HG02588 (cell line): ENCODE measurements around the gene P2RY12.
"Not testable (repeated sequence)": the region's sequence is repeated elsewhere in the genome, so short reads cannot be mapped to it uniquely, and the experiment has no call there.

Experiments
- ATAC-seq: cut with Tn5 transposase; IDR thresholded peaks from one replicate; pipeline ENCODE4 v1.9.1; 2021; ENCODE audit warnings: mild to moderate bottlenecking, moderate library complexity; ENCODE audit not compliant: unreplicated experiment

Gene P2RY12

DNA sequence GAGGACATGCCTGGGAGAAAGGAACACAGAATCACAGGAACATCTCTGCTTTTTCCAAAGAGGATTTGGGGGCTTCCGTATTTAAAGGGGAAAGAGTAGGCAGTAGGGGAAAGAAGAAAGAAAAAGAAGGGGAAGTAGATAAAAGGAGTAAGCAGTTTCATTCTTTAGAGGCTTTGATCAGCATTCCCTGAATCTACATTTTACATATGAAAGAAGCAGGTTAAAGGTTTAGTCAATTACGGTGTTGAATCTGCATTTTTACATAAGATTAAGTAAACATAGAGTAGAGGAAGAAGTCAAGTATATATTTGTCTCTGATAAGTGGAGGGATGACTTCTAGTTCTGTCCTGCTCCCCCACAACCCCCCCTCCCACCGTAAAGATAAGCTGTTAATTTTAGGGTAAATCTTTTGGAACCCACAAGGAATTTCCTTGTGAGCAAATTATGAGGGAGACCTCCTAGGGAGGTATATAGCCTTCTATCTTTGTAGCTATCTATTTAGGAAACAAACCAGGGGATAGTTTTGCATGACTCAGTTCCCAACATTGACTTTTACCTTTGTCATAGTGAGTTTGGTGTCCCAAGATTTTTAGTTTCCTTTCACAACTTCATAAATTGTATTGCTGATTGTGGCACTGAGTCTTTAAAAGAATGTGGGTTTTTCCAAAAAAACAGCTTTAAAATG is 8.7 kb upstream of the P2RY12 start:
- no peak for ATAC-seq

DNA sequence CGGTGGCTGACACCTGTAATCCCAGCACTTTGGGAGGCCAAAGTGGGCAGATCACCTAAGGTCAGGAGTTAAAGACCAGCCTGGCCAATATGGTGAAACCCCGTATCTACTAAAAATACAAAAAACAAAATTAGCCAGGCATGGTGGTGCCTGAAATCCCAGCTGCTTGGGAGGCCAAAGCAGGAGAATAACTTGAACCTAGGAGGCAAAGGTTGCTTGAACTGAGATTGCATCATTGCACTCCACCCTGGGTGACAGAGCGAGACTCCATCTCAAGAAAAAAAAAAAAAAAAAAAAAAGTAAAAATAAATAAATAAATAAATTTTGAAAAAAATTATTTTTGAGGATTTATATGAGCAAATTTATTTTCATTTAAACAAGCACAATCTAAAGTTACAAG is 7.6 kb upstream of the P2RY12 start:
- not testable (repeated sequence) for ATAC-seq

GRCh38 chr3:151391720-151392119 is 7.2 kb upstream of the P2RY12 start:
- ATAC-seq, result no peak

- ATAC-seq, result no peak
Observed at GRCh38 chr3:151387842-151388241, 3.3 kb upstream of the P2RY12 start.

DNA sequence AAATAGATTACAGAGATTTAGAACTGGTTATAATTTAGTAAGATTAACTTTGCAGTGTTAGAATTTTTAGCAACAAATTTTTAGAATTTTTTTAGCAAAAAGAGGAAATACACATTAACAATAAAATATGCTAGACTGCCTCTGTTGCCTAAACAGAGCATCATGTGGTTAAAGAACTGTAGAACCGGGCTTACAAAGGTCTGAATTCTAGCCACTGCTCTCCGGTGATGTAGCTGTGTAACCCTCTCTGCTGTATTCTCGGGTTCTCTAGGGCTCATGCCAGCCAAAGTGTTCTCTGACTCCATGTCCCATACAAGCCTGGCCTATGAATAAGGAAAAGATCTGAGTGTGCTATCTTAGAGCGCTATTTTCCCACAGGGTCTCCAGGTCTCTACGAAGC is 2.9 kb upstream of the P2RY12 start:
- ATAC-seq, result no peak

- no peak for ATAC-seq
Observed at GRCh38 chr3:151386056-151386455, 1.5 kb upstream of the P2RY12 start.

- peak; percentile 36 for ATAC-seq
Observed at GRCh38 chr3:151383956-151384355, 597 bp downstream of the P2RY12 start.

DNA sequence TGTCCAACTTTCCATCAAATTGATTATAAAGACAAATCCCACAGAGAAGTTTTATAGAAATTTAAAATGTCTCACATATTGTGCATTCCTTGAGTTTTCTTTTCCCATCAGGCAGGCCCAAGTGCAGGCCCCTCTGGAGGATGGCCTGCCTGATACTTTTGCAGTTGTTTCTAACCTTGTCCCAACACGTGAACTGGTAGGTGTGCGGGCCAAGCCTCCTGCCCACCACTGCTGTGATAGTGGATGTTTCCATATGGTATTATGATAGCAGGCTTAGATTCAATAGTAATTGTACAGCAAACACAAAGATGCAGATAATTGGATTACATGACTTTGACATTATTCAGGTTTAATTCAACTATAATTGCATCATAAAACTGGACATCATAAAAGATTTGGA is 1.4 kb downstream of the P2RY12 start:
- no peak for ATAC-seq

DNA sequence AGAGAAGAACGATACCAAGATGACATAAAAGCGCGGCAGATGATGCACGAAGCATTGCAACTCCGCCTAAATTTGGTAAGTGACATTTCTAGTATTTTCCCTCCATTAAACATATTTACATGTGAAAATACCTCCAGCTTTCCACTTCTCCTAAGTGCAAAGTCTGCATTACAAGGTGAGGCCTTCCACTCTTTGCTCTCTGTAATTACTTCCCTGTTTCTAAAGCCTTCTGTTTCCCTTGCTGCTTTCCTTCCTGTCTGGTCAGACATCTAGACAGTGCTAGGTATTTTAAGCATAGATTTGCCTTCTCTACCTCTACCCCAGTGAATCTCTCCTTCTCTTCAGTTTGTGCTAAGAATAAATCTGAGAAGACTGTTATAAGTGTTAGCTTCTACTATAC is 1.9 kb downstream of the P2RY12 start:
- ATAC-seq, result peak; percentile 36

DNA sequence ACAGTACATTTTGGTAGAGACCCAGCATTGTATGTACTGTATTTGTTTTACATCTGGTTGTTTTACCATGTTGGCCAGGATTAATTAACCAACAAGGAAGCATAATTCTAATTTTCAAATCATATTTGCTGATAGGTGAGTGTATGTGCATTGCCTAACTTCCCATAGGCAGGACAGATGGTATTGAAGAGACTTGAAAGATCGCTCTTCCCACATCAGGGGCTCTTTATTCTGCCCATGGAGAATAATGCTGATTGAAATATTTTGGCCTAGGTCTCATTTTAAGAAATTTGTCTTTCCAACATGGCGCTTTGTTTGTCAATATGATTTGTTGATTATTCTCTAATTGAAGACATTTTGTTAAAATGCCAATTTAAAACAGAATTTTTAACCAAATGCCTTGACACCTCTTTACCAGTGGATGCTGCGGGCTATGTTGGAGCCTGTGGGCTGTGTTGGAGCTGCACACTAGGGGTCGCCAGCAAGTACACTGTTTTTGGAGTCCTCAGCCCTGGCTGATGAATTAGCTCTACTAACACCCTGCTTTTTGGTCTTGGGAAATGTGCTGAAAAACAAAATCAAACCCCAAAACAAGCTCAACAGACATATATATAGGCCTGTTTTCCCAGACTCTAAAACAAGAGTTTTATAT is 5.3 kb downstream of the P2RY12 start:
- no peak for ATAC-seq

- peak; percentile 60 for ATAC-seq
Observed at GRCh38 chr3:151377768-151378385, 6.7 kb downstream of the P2RY12 start.

GRCh38 chr3:151372063-151372820 is 12.3 kb downstream of the P2RY12 start:
- ATAC-seq, result no peak

DNA sequence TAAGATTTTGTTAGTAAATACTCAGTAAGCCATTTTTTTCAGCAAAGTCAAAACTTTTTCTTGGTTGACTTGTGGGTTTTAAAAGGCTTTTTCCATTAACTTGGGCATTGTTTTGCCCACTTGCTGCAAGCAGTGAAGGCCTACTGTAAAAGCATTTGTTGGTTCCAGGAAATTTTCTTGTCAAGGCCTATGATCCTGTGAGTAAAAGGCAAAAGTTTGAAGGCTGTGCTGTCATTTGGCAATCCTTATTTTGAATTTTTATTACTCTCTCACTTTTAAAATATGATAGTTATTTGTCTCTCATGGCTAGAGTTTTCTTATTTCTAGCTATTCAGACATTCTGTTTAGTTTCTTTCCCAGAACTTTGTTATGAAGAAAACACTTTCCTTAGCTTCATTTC is 13.0 kb downstream of the P2RY12 start:
- ATAC-seq, result no peak

DNA sequence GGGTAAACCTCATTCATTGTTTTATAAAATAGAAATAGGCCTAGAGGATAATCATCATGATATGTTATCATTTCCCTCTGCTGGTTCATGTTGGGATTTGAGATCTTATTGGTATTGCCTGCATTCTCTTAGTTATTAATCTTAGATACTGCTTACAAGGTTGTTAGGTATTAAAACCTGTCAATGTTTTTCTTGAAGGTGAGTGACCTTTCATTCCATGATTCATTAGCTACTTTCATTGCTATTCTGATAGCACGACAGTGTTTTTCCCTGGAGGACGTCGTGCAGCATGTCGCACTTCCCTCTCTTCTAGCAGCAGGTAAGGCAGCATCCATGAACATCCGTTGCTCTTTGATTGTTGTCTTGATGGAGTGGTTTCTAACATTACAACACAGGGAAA is 17.1 kb downstream of the P2RY12 start:
- ATAC-seq, result no peak

- ATAC-seq, result no peak
Observed at GRCh38 chr3:151366993-151367392, 17.6 kb downstream of the P2RY12 start.

- ATAC-seq, result no peak
Observed at GRCh38 chr3:151362751-151363174, 21.8 kb downstream of the P2RY12 start.

- ATAC-seq, result no peak
Observed at GRCh38 chr3:151357463-151357850, 27.1 kb downstream of the P2RY12 start.

GRCh38 chr3:151356794-151357462 is 27.6 kb downstream of the P2RY12 start:
- ATAC-seq, result no peak

DNA sequence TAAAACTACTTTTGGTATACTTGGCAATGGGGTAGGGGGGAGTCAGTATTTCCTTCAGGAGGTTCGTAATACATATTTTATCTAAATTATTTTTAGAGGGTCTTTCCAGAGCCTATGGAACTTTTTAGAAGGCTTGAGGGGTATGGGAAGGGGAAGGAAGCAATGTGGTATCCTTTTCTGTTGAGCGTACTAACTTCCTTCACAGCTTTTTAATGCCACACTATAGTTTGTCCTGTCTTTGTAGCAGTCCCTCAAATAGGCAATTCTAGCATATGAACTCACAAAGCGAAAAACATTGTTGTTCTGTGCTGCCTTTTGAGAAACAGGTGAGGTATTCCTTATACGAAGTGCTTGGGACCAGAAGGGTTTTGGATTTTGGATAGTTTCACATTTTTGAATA is 32.9 kb downstream of the P2RY12 start:
- ATAC-seq, result peak; percentile 10

DNA sequence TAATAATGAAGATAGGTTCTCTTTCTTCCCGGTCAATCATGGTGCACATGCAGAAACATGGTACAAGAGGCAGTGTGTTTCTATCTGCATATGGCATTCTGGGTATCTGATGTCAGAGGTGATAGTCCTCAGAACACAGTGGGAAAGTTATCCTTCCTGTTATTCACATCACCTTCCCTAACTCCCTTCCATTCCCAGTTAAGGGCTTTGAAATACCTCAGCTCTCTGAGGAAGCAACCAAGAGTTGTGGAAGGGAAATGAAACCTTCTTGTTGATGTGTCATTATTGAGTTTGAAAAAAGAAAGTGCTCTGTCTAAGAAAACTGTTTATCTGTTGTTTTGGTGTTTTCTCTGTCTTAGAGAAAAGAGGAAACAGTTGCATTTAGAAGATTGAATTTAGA is 33.3 kb downstream of the P2RY12 start:
- peak; percentile 86 for ATAC-seq

GRCh38 chr3:151350656-151351055 is 33.9 kb downstream of the P2RY12 start:
- no peak for ATAC-seq
